Measurements from ENCODE around the gene ZDHHC14.
A peak's percentile ranks its signal among the peaks of the same experiment; 100 is the strongest.

Gene ZDHHC14

DNA sequence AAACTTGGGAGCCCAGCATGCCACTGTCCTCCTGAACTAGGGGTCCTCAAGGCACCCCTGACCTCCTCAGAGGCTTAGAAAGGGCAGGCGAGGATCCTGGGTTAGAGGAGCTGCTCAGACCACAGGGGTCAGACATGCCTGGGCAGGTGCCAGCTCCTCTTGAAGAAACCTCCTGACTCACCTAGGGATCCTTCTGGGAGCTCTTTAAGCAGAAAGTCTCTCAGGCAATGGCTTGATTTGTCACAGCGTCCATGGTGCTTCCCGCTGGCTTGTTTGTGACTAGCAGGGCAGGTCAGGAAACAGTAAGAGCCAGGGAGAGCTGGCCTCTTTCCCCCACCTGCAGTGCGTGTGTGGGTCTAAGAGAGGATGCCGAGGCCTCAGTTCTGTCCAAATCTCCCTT is 267.6 kb downstream of the ZDHHC14 start:
- DNase-seq (ENCODE audit: low spot score): no peak

DNA sequence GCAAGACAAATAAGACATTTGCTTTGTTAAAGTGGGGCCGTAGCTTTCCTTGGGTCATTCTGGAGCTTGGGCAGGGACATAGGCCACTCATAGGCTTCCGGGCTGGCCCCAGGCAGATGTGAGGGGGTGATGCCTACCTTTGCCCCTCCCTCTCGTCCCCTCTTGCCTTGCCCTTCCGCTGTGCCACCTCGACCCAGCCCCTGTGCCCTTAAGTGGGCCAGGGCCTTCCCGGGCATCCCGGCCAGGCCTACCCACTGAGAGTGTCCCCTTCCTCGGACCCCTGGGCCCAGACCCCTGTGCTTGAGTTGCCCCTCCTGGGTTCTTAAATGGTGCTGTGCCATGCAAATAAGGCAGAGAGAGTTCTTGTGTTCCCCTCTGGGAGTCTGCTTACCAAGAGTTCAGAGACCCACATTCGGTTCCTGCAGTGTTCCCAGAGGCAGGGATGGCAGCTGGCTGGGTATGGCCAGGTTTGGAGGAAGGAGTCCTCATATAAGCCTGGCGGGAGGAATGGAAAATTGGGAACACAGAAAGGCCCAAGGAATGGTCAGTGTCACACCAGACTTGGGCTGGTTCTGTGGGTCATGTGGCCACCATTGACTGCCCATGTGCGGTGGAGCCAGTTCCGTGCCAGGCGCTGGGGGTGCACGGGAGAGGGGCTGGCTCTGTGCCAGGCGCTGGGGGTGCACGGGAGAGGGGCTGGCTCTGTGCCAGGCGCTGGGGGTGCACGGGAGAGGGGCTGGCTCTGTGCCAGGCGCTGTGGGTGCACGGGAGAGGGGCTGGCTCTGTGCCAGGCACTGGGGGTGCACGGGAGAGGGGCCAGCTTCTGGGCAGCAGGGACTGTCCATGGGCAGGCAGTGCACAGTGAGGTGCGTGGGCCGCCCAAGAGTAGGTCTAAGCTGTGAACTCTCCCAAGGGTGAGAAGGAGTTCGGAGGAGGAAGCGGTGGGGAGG is 268.6 kb downstream of the ZDHHC14 start:
- no peak for DNase-seq (ENCODE audit: low spot score)

DNA sequence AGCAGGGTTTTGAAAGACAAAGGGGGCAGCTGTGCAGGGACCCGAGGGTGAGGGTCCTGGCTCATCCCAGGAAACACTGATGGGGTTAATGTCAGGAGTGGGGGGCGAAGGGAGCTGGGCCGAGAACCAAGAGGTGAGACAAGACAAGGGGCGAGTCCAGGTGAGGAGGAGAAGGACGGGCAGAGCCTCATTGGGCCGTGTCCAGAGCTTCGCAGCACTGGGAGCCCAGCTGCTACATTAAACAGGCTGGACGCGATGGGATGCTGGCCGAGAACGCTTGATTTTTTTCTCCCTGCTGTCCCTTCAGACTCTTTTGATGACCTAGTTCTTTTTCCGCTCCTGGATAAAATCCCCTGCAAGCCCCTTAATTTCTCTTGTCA is 269.3 kb downstream of the ZDHHC14 start:
- DNase-seq (ENCODE audit: low spot score): no peak

DNA sequence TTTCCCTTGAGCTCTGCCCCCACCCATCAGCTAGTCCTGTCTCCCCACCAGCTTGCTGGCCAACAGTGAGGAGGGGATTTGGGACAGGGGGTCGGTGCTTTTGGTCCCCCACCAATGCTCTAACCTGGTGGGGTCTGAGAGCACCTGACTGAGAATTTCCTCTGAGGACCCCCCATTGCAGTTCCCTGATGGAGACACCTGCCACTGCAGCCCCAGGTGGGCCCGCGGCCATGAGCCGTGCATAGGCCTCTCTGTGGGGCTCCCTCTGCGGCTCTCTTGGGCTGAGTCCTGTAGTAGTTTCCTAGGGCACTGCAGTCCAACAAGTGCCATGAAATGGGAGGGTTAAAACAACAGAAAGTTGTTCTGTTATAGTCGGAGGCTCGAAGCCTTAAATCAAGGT is 269.8 kb downstream of the ZDHHC14 start:
- DNase-seq (ENCODE audit: low spot score): no peak

DNA sequence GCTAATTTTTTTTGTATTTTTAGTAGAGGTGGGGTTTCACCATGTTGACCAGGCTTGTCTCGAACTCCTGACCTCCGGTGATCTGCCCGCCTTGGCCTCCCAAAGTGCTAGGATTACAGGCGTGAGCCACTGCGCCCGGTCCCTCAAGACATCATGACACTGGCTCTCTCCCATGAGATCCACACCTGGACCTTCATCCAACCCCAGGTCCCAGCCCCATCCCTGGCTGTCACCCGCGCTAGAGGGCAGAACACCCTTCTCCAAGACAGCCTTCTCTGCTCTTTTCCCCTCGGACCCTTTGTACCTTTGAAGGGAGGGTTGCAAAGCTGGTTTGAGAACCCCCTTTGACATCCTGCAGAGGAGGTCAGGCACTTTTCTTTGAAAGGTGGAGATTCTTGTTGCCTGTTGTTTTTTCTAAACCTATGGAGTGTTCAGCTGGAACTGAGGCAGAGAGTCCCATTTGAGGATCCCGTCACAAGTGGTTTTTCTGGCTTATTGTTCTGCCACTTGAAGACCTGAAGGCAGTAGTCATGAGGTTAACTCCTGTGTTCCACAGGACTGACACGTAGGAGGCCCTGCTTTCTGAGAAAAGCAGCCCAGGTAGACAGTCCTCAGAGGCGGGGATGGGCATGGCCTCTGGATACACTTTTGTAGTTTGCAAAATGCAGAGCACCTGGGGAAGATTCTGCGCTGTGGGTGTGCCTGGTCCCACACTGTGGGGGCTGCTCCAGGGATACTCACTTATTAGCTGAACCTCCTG is 270.9 kb downstream of the ZDHHC14 start:
- DNase-seq (ENCODE audit: low spot score): no peak

DNA sequence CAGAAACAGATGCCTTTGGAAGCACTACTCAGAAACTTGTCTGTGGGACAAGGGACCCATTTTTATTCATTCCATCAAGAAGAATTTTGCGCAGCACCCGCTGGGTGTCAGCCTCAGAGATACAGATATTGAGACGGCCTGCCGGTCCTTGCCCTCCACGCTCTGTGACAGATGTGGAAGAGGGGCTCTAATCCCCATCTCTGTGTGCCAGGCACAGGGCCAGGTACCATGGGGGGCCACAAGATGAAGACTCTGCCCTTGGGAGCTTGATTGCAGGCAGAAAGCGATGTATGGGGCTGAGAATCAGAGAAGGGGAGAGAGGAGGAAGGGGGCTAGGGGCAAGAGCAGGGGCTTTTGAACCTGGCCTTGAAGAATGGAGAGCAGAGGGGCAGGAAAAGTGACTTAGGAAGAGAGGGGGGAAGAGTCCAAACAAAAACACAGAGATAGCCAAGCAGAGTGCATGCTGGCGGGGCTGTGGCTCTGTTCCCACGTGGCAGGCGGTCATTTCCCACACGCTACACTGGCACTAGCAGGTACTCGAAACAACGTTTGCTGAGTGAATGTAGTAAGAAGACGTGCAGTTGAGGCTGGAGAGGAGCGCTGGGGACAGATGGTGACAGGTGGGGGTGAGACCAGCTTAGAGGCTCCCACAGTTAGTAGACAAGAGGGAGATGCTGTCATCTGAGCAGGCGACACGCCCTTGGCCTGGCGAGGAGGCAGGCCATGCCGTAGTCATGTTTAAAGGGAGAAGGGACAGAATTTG is 271.8 kb downstream of the ZDHHC14 start:
- no peak for DNase-seq (ENCODE audit: low spot score)

DNA sequence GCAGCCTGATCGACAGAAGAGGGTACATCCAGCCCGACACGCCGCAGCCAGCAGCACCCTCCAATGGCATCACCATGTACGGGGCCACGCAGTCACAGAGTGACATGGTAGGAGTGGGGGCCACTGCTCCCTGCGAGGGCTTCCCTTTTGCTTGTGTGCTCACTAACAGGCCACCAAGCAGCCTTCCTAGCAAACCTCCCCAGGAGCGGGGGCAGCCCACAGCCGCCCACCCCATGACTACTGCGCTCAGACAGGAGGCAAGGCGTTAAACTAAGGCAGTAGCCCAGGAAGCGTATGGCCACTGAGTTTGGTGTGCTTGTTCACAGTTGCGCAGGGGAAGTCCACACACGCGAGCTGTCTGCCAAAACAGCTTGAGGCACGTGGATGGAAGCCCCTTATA is 272.5 kb downstream of the ZDHHC14 start:
- no peak for DNase-seq (ENCODE audit: low spot score)

DNA sequence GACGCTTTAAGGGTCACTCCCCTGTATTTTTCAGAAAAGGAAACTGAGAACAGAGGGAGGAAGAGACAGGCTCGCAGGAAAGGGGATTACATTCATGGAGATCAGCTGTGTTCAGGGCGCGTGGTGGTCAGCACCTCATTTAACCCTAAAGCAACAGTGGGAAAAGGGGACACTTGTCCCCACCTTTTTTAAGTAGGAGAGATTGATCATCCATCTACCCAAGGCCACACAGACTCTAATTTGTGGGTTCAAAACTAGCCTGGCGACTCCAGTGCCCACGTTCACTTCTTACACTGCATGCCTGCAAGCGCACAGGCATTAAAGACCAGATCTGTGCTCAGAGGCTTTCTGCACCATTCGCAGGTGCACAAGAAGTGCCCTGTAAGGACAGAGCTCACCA is 274.1 kb downstream of the ZDHHC14 start:
- no peak for DNase-seq (ENCODE audit: low spot score)

DNA sequence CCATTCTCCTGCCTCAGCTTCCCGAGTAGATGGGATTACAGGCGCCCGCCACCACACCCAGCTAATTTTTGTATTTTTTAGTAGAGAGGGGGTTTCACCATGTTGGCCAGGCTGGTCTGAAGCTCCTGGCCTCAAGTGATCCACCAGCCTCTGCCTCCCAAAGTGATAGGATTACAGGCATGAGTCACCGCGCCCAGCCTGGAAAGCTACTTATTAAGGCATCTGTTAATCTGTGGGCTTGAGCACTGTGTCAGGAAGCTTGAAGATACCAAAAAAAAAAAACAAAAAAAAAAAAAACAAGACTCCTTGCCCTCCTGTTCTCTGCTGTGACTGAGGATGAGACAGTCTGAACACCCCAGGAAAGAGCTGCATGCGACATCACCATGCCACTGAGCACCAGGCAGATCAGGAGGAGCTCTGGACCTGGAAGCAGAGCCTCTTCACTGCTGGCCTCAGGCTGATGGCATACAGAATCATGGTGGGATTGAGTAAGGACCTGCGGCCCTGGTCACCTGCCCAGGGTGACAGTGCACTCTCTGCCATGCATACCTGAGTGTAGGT is 275.5 kb downstream of the ZDHHC14 start:
- no peak for DNase-seq (ENCODE audit: low spot score)

DNA sequence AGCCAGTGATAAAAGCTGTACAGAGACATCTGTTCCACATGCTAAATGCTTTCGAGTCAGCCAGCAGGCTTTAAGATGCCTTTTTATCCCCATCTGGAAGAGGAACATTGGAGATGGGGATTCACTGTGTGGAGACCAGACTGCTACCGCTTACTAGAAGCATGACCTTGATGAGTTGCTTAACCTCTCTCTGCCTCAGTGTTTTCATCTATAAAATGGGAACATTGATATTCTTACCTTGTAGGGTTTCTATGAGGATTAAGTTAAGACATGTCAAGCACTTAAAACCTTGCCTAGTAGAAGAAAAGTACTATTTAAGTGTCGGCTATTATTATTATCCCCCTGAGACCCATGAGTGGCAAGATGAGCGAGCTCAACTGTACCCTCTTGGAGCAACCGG is 276.8 kb downstream of the ZDHHC14 start:
- no peak for DNase-seq (ENCODE audit: low spot score)

DNA sequence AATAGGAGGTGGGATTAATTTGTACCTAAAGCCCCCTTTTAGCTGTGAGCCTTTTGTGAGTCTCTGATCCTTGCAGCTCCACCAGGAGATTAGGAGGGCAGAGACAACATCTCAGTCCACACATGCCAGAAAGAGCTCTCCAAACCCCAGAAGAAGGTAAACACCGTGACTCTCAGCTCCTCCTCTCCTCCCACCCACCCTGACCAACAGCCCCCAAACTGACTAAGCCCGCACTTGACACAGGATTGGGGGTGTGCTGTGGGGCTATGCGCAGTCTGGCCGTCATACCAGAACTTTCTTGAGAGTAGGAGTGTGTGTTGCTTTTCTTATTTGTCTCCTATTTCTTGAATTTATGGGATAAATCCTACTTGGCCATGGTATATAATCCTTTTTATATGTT is 277.3 kb downstream of the ZDHHC14 start:
- DNase-seq (ENCODE audit: low spot score): no peak

DNA sequence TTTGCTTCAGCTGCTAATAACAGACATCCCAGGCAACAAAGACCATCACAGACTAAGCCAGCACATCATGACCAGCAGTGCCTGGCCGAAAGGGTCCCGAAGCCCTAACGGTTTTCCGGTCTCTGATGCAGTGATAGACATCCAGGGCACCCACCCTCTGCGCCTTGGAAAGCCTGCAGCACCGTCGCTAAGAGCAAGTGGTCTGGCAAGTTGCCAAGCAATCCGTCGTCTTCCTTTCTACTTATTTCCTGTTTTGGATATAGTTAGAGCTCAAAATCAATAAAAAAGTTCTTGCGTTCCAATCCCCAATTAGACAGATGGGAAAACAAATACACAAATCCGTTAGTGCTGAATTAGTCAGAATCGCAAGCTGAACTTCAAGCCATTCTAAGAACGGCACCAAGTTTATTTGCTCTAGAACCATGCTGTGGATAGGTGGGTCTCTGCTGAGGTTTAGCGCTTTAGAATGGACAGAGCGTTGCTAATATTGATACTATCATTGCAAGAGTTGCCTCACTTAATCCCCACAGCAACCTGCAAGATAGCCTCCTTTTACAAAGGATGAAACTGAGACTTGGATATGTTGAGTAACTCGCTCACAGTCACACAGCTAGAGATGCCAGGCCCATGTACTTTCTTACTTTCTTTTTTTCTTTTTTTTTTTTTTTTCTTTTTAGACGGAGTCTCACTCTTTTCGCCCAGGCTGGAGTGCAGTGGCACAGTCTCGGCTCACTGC is 278.7 kb downstream of the ZDHHC14 start:
- no peak for DNase-seq (ENCODE audit: low spot score)

DNA sequence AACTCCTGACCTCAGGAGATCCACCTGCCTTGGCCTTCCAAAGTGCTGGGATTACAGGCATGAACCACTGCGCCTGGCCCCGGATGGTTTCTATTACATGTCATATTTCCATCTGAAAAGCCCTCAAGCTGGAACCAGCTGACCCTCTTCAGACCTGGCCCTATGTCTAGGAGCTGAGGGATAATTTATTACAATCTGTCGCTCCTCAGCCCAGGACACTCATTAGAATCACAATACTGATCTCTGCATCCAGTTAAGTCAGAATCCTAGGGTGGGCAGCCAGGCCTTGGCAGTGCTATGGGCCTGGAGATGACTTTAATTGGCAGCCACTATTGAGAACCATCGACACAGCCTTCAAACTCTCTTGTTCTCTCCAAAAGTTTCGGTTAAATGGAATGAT is 279.4 kb downstream of the ZDHHC14 start:
- DNase-seq (ENCODE audit: low spot score): no peak

DNA sequence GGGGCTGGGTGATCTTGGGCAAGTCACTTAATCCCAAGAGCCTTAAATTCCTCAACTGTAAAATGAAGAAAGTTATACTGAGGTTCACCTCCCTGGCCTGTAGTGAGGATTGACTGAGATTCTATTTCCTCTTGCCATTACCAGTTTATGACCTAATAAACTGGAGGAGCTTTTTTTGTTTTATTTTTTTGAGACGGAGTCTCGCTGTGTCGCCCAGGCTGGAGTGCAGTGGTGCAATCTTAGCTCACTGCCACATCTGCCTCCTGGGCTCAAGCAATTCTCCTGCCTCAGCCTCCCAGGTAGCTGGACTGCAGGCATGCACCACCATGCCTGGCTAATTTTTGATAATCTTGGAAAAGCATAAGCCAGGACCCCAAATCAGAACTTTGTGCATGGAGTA is 280.7 kb downstream of the ZDHHC14 start:
- no peak for DNase-seq (ENCODE audit: low spot score)

DNA sequence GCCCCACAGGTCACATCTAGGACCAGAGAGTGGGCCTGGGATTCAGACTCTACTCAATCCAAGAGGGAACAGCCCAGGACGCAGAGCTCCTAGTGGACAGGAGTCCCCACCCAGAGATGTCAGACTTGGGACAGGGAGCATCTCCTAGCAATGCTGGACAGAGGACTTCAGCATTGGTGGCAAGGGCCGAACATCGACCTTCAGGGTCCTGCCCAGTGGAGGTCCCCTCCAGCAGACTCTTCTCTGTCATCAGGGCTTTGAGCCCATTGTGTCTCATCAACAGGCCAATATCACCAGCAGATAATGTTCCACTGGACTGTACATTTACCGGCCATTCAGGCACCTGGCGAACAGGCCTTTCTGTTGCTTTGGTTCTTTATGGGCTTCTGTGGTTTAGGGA is 282.3 kb downstream of the ZDHHC14 start:
- DNase-seq (ENCODE audit: low spot score): no peak

DNA sequence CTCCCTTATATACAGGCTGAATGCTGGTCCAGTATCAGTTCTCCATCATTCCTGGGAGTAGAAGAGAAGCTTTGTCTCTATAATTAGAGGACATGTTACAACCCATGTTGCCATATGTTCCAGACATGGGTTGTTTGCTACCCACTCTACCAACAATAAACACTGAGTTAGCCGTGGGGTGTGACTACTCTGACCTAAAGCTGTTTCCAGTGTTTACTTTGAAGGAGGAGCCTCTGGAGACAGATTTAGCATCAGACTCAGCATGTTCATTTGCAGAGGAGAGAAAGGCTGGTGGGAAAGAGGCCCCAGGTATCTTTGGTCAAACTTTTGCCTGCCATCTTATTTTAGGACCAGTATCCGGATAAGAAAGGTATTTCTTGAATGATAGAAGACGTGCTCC is 284.2 kb downstream of the ZDHHC14 start:
- no peak for DNase-seq (ENCODE audit: low spot score)

DNA sequence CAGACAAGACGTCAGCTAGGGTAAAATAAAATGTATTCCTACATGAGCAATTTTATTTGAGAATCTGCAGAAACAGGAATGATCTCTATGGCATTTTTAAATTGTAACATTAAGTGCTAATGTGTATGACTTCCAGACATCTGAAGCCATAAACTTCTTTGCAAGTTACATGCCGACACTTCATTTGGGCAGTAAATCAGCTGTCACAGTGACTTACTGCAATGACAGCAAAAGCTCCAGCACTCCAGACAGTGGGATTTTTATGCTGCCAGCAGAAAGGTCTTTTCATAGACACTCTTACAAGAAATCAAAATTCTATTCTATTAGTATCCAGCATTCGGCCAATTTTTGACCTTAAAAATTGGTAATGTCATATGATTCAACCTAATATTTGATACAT is 285.7 kb downstream of the ZDHHC14 start:
- no peak for DNase-seq (ENCODE audit: low spot score)

DNA sequence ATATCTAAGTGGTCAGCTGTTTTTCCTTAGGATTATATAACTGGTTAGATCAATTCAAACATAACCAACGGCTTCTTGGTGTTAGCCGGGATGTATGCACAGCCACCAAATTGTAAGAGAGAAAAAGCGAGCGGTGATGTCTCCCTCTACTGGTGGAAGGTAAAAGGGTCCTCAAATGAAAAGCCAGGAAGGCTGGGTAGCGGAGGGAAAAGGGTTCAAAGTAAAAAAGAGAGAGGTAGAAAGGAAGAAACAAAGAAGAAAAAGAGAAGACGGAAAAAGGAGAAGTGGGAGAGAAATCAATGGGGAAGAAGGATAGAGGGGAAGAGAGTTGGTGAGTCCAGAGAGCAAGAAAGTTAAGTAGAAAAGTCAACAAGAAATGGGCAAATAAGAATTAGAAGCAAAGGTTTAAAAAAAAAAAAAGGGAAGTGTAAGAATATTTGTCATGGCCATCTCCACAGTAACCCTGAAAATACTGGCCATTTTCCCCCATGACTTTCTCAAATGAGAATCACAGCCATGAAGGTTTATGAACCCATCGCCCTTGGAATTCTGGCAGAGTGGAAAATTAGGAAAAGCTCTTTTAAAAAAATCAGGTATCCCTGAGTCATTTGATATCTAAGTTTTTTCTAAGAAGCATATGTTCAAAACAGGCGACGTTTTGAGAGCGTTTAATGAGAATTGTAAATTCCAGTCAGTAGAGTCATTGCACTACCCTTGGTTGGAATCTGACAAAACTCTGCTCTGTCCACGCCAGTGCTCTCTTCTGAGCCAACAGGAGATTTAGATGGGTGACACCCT is 286.4 kb downstream of the ZDHHC14 start:
- DNase-seq (ENCODE audit: low spot score): peak; percentile 59

DNA sequence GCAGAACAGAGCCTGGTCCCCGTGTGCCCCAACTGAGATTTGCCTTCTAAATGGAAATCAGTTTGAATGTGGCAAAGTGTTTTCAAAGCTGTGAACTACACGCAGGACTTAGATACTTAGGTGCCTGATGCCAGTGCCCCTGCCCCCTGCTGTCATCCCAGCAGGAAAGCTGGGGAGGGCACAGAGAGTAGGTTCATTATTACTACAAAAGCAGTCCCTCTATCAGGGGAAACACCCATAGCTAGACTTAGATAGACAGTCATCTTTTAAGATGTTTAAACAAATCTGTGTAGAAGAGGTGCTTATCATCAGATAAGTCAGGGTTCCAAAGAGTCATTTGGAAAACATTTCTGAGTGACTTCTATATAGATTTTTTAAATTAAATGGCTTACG is 287.0 kb downstream of the ZDHHC14 start:
- no peak for DNase-seq (ENCODE audit: low spot score)

DNA sequence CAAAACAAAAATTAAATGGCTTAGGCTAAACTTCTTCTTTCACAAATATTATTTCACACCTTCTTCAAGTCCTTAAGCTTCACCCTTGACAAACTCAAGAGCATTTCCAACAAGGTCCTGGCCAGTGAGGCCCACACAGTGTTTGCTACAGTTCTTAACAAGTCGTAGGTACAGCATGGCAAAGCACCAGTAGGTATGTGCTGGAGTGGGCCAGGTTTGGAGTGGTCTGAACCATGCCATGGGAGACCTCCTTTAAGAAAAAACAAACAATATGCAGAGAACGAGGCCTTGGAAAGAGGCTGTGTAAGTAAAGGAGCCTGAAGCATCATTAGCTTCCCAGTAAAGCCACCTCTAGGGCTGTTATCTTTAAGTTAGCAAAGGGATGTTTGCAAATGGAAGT is 287.7 kb downstream of the ZDHHC14 start:
- no peak for DNase-seq (ENCODE audit: low spot score)

DNA sequence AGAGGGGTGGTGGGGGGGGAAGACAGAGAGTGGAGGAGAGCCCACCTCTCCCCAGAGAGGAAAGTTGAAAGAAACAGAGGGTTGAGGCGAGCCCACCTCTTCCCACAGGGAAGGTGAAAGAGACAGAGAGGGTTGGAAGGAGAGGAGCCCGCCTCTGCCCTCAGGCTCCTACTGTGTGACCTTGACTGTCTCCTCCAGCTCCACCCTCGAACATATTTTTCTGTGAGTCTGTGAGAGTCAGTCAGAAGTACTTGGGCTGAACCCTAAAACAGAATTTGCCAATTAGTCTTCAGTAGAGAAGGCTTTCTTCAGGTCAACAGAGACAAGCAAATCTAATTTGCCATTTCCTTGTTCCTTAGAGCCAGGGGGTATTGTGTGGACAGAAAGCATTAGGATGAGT is 288.3 kb downstream of the ZDHHC14 start:
- no peak for DNase-seq (ENCODE audit: low spot score)

All from kidney capillary endothelial cell (primary cell).